ENCODE results near the gene AP1AR. TPM values are rescaled to one million over a fixed set of nuclear protein-coding genes. Genes with fewer than 3 reads are reported as not detected.

The AP1AR gene
- total RNA-seq, 1 experiment from 2014 or later: 30.8 TPM

DNA sequence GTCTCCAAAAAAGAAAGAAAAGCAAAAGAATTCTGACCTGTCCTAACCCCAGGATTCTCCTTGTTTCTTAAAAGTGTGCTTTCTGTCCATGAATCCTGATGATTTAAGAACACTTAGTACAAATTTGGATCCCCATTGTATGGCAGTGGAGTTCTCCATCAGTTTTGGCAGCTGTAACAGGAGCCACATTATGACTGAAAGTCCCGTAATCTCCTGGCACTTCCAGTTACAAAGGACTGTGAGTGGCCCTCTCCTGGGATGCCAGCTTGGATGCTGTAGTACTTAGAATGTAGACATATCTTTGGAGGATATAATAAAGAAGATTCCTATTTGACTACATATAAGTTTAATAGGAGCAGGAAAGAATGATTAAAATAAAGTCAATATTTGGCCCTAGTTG lies 20.6 kb downstream of the AP1AR start:
- Mint-ChIP-seq H3K27ac (ENCODE audit: unreplicated experiment) (no peak overlapping the region), H3K9me3 (ENCODE audit: low read depth, unreplicated experiment) (no peaks in the 10 kb centered on the region), H3K36me3 (ENCODE audit: insufficient read depth, unreplicated experiment) (peaks cover 5% of the 10 kb centered on the region), H3K27me3 (ENCODE audit: unreplicated experiment) (no peaks in the 10 kb centered on the region), H3K4me1 (ENCODE audit: low read depth, unreplicated experiment) (no peaks in the 10 kb centered on the region), H3K4me3 (ENCODE audit: low read depth, unreplicated experiment) (no peak overlapping the region)
- DNase-seq: no peak
- CTCF ChIA-PET: no interaction called here
- intact Hi-C loops (cut with micrococcal nuclease; ENCODE audit: unreplicated experiment): no loop called here
- BruUV-seq (replicated peaks): no TSS peak
- TF ChIP-seq, protein P1, sequence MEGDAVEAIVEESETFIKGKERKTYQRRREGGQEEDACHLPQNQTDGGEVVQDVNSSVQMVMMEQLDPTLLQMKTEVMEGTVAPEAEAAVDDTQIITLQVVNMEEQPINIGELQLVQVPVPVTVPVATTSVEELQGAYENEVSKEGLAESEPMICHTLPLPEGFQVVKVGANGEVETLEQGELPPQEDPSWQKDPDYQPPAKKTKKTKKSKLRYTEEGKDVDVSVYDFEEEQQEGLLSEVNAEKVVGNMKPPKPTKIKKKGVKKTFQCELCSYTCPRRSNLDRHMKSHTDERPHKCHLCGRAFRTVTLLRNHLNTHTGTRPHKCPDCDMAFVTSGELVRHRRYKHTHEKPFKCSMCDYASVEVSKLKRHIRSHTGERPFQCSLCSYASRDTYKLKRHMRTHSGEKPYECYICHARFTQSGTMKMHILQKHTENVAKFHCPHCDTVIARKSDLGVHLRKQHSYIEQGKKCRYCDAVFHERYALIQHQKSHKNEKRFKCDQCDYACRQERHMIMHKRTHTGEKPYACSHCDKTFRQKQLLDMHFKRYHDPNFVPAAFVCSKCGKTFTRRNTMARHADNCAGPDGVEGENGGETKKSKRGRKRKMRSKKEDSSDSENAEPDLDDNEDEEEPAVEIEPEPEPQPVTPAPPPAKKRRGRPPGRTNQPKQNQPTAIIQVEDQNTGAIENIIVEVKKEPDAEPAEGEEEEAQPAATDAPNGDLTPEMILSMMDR (IDR thresholded peaks at IDR 0.05; ENCODE audit: unreplicated experiment): no peak

DNA sequence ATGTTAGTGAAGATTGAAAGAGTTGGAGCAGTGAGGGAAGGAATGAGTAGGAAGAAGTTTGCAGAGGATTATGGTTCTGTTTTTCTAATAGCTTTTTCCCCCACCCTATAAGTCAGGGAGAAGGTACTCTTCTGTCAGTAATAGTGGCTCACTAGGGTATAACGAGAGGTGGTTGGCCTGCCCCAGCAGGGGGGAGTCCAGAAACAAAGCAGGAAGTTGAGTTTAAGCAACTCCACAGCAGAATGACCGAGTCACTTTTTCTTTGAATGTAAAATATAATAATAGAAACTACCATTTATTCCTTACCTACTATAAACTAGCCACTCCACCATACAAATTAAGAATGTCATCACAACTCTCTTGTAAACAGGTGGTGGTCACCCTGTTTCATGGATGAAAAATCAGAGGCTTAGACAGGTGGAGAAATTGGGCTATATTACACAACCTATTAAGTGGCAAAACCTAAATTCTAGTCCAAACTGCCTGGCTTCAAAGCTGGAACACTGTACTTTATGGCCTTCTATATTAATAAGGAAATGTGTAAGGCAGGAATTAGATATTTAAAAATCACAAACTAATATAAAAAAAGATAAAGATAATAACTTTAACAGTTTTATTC lies 21.9 kb downstream of the AP1AR start:
- Mint-ChIP-seq H3K27ac (ENCODE audit: unreplicated experiment) (no peak overlapping the region), H3K27me3 (ENCODE audit: unreplicated experiment) (no peaks in the 10 kb centered on the region), H3K36me3 (ENCODE audit: insufficient read depth, unreplicated experiment) (peaks cover 5% of the 10 kb centered on the region), H3K4me3 (ENCODE audit: low read depth, unreplicated experiment) (no peak overlapping the region), H3K9me3 (ENCODE audit: low read depth, unreplicated experiment) (no peaks in the 10 kb centered on the region), H3K4me1 (ENCODE audit: low read depth, unreplicated experiment) (no peaks in the 10 kb centered on the region)
- CTCF ChIA-PET: no interaction called here
- DNase-seq: no peak
- intact Hi-C loops (cut with micrococcal nuclease; ENCODE audit: unreplicated experiment): no loop called here
- no TSS peak for BruUV-seq (replicated peaks)
- TF ChIP-seq, protein P1 (IDR thresholded peaks at IDR 0.05; ENCODE audit: unreplicated experiment): no peak

DNA sequence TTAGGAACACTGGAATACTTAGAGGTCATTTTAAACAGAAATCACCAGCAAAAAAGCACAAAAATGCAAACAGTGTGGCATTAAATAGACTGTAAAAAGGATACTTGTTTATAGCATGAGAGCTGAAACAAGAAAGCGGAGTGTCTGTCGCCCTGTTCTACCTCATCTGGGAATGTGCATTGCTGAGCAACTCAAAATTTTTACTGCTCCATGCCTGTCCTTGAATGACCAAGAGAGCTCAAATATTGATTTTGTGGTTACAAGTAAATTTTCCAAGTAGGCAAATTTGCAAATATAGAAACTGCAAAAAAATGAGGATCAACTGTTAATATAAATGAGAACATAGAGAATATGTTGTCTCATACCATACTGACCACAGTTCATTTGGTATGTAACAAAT lies 25.5 kb downstream of the AP1AR start:
- CTCF ChIA-PET: no interaction called here
- H3K9me3 Mint-ChIP-seq (ENCODE audit: low read depth, unreplicated experiment): no peaks in the 10 kb centered on the region
- peaks cover 5% of the 10 kb centered on the region for H3K36me3 Mint-ChIP-seq (ENCODE audit: insufficient read depth, unreplicated experiment)
- no peak overlapping the region for H3K4me3 Mint-ChIP-seq (ENCODE audit: low read depth, unreplicated experiment)
- no peak for DNase-seq
- H3K4me1 Mint-ChIP-seq (ENCODE audit: low read depth, unreplicated experiment): no peaks in the 10 kb centered on the region
- H3K27me3 Mint-ChIP-seq (ENCODE audit: unreplicated experiment): no peaks in the 10 kb centered on the region
- intact Hi-C loops (cut with micrococcal nuclease; ENCODE audit: unreplicated experiment): no loop called here
- no TSS peak for BruUV-seq (replicated peaks)
- no peak overlapping the region for H3K27ac Mint-ChIP-seq (ENCODE audit: unreplicated experiment)
- TF ChIP-seq, protein P1 (IDR thresholded peaks at IDR 0.05; ENCODE audit: unreplicated experiment): no peak

DNA sequence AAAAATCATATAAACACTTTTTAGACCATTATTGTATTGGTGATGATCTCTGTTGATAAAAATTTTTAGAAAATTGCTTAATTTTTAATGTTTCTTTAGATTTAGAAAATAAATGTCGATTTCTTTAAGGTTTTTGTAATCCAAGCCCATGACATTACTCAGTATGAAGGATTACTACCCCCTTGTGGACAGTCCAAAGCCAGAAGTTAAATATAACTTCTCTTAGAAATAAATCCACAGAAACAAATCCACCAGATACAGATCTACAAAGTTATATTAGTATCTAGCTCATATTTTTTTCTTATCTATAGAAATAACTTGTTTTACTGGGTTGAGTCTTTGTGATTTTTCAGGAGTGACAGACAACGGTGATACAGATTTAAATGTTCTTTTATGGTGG lies 35.2 kb downstream of the AP1AR start:
- Mint-ChIP-seq H3K4me1 (ENCODE audit: low read depth, unreplicated experiment) (no peaks in the 10 kb centered on the region), H3K4me3 (ENCODE audit: low read depth, unreplicated experiment) (no peak overlapping the region), H3K27ac (ENCODE audit: unreplicated experiment) (no peak overlapping the region), H3K9me3 (ENCODE audit: low read depth, unreplicated experiment) (no peaks in the 10 kb centered on the region), H3K27me3 (ENCODE audit: unreplicated experiment) (no peaks in the 10 kb centered on the region), H3K36me3 (ENCODE audit: insufficient read depth, unreplicated experiment) (no peaks in the 10 kb centered on the region)
- CTCF ChIA-PET: no interaction called here
- no TSS peak for BruUV-seq (replicated peaks)
- TF ChIP-seq, protein P1 (IDR thresholded peaks at IDR 0.05; ENCODE audit: unreplicated experiment): no peak
- no peak for DNase-seq
- intact Hi-C loops (cut with micrococcal nuclease; ENCODE audit: unreplicated experiment): loop anchor here (10.0 kb wide), 1 partner anchor 172 kb away; no protein-coding TSS in a partner anchor

All from Calu3 (cell line).